Measurements from ENCODE around the gene GBP3.

GRCh38 chr1:89041721-89042120 is 19.1 kb upstream of the GBP3 start:
- TF ChIP-seq CTCF (conservative IDR thresholded peaks at IDR 0.05; ENCODE audit: low read depth, low read length) (no peak), EZH2 (IDR thresholded peaks at IDR 0.05; ENCODE audit: borderline replicate concordance, low read depth, low read length, poor library complexity, severe bottlenecking) (no peak)
